ENCODE data around the gene CHMP4B. TPM values are rescaled to one million over a fixed set of nuclear protein-coding genes. Genes with fewer than 3 reads are reported as not detected.

Gene CHMP4B
- total RNA-seq, 4 donors from 2014 or later: 77.2 to 147 (median 107) TPM

DNA sequence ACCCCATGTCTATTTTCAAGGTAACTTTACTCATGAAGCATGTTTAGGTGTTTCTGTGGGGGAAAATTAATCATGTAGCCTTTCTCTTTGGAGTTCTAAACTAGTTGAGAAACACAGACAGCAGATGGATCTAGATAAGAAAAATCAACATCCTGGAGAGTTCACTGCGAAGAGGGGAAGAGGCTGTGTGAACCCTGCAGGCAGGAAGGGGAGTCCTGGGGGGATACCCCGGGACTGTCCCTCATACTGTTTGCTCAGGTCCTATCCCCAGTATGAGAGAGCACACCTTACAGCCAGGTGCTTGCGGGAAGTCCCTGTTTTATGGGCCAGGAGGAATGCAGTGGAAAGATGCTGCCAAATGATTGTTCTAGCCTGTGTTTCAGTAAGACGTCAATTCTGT lies 32.7 kb downstream of the CHMP4B start:
- no peak for TF ChIP-seq POLR2A (IDR thresholded peaks at IDR 0.05)
- TF ChIP-seq CTCF (IDR thresholded peaks at IDR 0.05): no peak
- WGBS, 2 donors: 16 to 25% methylated on average over 2 to 4 of the region's 4 CpGs
- DNase-seq: no peak
- peaks cover 0 to 11% (median 0%) of the 10 kb centered on the region in 3 donors for H3K36me3 ChIP-seq
- no peaks in the 10 kb centered on the region for H3K9me3 ChIP-seq
- H3K4me1 ChIP-seq: peaks cover 0 to 80% (median 51%) of the 10 kb centered on the region in 3 donors
- intact Hi-C loops (cut with DNase I): no loop called here
- H3K27ac ChIP-seq: peak overlapping the region in 1 of 4 donors; percentile 14
- H3K27me3 ChIP-seq: no peaks in the 10 kb centered on the region
- H3K4me3 ChIP-seq: no peak overlapping the region

DNA sequence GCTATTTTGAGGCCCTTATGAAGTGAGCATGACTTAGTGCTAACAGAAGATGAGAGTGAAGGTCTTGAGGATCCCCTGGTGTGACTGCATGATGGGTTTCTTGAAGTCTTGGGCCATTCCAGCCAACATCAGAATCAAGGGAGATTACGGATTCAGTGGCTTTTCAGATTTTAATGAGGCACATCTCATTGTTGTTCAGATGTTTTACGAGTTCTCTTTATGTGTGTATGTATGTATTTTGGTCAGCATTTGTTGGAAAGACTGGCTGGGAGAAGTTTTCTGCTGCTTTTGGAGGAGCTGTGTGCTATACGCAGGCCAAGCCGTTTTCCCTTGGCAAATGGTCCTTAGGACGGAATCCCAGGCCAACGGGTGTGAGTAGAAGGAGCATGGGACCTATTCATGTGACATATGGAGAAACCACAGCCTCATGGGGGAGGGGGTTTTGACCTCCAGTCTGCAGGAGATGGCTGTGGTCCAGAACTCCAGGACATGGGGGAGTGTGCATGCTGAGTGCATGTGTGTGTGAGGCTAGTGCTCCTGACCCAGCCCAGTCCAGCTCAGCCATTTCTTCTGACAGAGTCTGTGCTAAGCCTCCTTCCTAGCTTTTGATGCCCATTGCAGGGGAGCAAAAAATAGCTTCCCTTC lies 35.3 kb downstream of the CHMP4B start:
- Histone ChIP-seq H3K4me3 (no peak overlapping the region), H3K27me3 (no peaks in the 10 kb centered on the region), H3K36me3 (peaks cover 0 to 36% (median 6%) of the 10 kb centered on the region in 3 donors), H3K9me3 (no peaks in the 10 kb centered on the region), H3K27ac (peak overlapping the region in 1 of 4 donors; percentile 22), H3K4me1 (peaks cover 0 to 55% (median 34%) of the 10 kb centered on the region in 3 donors)
- TF ChIP-seq POLR2A (IDR thresholded peaks at IDR 0.05) (no peak), CTCF (IDR thresholded peaks at IDR 0.05) (no peak)
- WGBS, 2 donors: 81 to 89% methylated on average over 5 to 6 of the region's 6 CpGs
- no peak for DNase-seq
- intact Hi-C loops (cut with DNase I): no loop called here

- no peak for DNase-seq
- Histone ChIP-seq H3K9me3 (no peaks in the 10 kb centered on the region), H3K27me3 (no peaks in the 10 kb centered on the region), H3K36me3 (peaks cover 0 to 42% (median 12%) of the 10 kb centered on the region in 3 donors), H3K4me1 (peaks cover 0 to 49% (median 34%) of the 10 kb centered on the region in 3 donors), H3K4me3 (no peak overlapping the region), H3K27ac (no peak overlapping the region)
- intact Hi-C loops (cut with DNase I): no loop called here
- TF ChIP-seq POLR2A (IDR thresholded peaks at IDR 0.05): no peak
- no peak for TF ChIP-seq CTCF (IDR thresholded peaks at IDR 0.05)
Observed at GRCh38 chr20:33847006-33847405, 35.9 kb downstream of the CHMP4B start.

- WGBS, 2 donors: 96 to 97% methylated on average over 11 to 15 of the region's 19 CpGs
- Histone ChIP-seq H3K4me3 (no peak overlapping the region), H3K36me3 (peaks cover 10 to 56% (median 25%) of the 10 kb centered on the region in 3 donors), H3K27ac (no peak overlapping the region), H3K4me1 (peaks cover 0 to 35% (median 20%) of the 10 kb centered on the region in 3 donors), H3K9me3 (no peaks in the 10 kb centered on the region), H3K27me3 (no peaks in the 10 kb centered on the region)
- intact Hi-C loops (cut with DNase I): no loop called here
- TF ChIP-seq POLR2A (IDR thresholded peaks at IDR 0.05) (no peak), CTCF (IDR thresholded peaks at IDR 0.05) (no peak)
- DNase-seq: no peak
Observed at GRCh38 chr20:33848391-33848790, 37.2 kb downstream of the CHMP4B start.

DNA sequence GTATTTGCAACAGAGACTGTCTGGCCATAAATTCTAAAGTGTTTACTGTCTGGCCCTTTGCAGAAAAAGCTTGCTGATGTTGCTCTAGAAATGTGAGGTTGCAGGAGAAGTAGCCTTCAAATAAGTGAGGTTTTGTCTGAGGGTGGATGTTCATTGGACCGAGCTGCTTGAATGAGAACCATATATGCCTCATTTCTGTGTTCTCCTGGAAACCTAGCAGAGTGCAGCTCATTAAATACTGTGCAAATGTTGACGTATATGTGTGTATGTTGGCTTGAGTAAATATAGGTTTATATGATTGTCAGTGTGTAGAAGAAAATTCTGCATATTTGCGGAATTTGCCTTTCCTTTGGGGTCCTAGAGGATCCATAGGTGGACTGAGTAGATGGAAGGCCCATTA lies 39.0 kb downstream of the CHMP4B start:
- intact Hi-C loops (cut with DNase I): no loop called here
- no peak for DNase-seq
- no peak overlapping the region for H3K27ac ChIP-seq
- peaks cover 13 to 74% (median 39%) of the 10 kb centered on the region in 3 donors for H3K36me3 ChIP-seq
- peaks cover 0 to 23% (median 10%) of the 10 kb centered on the region in 3 donors for H3K4me1 ChIP-seq
- TF ChIP-seq CTCF (IDR thresholded peaks at IDR 0.05): no peak
- TF ChIP-seq POLR2A (IDR thresholded peaks at IDR 0.05): no peak
- no peaks in the 10 kb centered on the region for H3K27me3 ChIP-seq
- 92 to 94% methylated on average over 3 of the region's 3 CpGs for WGBS, 2 donors
- H3K9me3 ChIP-seq: no peaks in the 10 kb centered on the region
- H3K4me3 ChIP-seq: no peak overlapping the region
